Mucosa of descending colon (tissue), 3 donors: Measurements from ENCODE around the gene HOXA1. TPM values are rescaled to one million over a fixed set of nuclear protein-coding genes. Genes with fewer than 3 reads are reported as not detected.

ENCODE experiments used
- ATAC-seq: fragments of 200-7000 bp; cut with Tn5 transposase; one replicate; pipeline ENCODE4 v1.9.1; 2020; ENCODE audit warnings: mild to moderate bottlenecking, moderate library complexity
- DNase-seq, 3 donors: peaks; one replicate each; pipeline ENCODE4 v3.0.0-alpha.2; 2020
- H3K36me3 ChIP-seq: fragments of 200-600 bp; one replicate; pipeline ENCODE4 v1.8.0; 2021; ENCODE audit warnings: low read depth, mild to moderate bottlenecking
- H3K4me1 ChIP-seq: fragments of 200-600 bp; one replicate; pipeline ENCODE4 v1.8.0; 2021; ENCODE audit warnings: low read depth, mild to moderate bottlenecking
- H3K4me3 ChIP-seq: fragments of 200-600 bp; one replicate; pipeline ENCODE4 v1.8.0; 2021; ENCODE audit warnings: mild to moderate bottlenecking
- H3K9me3 ChIP-seq: fragments of 200-600 bp; one replicate; pipeline ENCODE4 v1.8.0; 2021; ENCODE audit warnings: mild to moderate bottlenecking
- intact Hi-C, 2 donors: fragments of 100-400 bp; cut with DNase I in 1 of 2; cut with micrococcal nuclease in 1 of 2; formaldehyde crosslinking; loops; one replicate each; pipeline versions ENCODE4 v1.11.0 to v1.11.1; 2022; cut with DNase I, micrococcal nuclease
- total RNA-seq, 3 donors: library from RNA; stranded (reverse); fragmentation: NEBNext Ultra II Directional in 2 of 3; extraction: Animal tissue kit (Norgen Biotek cat#: 25700) in 2 of 3; gene quantifications; one replicate each; pipeline versions ENCODE4 v1.2.1 to v1.2.4, GENCODE V29; 2021 to 2023
- TF ChIP-seq, protein P1 (sequence below): fragments of 200-600 bp; IDR thresholded peaks from one replicate; pipeline ENCODE4 v1.8.0; 2022; ENCODE audit warnings: antibody characterized with exemption, mild to moderate bottlenecking
- donor health status: DM: no; HTN: no; CAD: no; lungs with moderate emphysema.
- donor health status: DM: no; HTN: no; CAD: no.
- donor health status: DM: no; HTN: yes; CAD: no.

HOXA1 gene
- total RNA-seq, 3 donors from 2014 or later, result 1.5 to 2.7 (median 2.1) TPM

DNA sequence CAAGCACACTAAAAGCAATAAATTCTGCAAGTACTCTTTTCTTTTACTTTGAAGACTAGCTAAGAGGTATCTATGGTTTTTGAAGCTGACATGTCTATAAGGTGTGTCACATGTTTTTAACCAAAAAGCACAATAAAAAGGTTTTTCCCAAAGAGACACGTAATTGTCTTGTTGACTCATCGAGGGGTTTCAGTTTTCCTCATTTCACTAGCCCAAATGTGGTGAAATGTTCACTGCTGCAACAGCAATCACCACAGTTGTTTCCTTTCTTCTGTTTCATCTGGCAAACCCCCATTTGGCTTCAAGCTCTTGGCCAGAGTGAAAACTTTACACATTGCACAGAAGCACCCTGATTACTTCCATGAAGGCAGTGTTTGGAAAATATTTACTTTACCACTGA is 38.6 kb upstream of the HOXA1 start:
- H3K4me1 ChIP-seq, result peaks cover 54% of the 10 kb centered on the region
- DNase-seq, result peak in 1 of 3 donors; percentile 46

DNA sequence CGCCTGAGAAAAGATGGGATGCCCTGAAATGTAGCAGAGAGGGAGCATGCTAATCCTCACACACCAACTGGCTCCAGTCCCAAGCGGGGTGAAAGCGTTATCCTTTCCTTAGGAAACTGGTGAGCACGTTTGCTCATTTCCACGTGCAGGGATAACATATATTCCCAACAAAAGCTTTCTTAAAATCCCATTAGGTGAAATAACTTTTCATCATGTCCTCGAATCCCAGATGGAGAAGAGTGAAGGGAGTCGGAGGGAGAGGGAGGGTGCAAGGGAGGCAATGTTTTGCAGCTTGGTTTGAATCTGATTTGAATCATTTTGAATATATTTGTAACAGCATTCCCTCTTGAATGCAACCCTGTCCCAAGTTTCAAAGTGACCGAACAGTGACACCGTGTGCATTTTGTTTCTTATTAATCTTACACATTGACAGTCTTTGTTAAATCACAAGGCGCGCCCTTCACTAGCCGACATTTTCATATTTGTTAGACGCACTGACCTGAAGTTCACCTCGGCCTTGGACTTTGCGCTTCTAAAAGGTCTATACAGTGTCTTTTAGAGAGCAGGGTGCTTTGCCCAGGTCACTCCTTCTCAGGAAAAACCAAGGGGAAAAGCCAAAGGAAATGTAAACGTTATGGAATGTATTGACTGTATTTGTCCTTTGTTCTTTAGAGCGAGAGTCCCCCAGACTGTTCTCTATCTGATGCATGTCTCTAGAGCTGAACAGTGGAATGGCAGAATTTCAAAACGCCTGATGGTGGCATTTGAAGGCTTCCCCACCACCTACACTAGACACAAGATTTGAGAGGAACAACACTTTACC is 37.8 kb upstream of the HOXA1 start:
- H3K9me3 ChIP-seq, result no peaks in the 10 kb centered on the region
- DNase-seq (peak in 2 of 3 donors; percentile 39 to 68), ATAC-seq (no peak)
- no peak overlapping the region for H3K4me3 ChIP-seq
- TF ChIP-seq, protein P1, sequence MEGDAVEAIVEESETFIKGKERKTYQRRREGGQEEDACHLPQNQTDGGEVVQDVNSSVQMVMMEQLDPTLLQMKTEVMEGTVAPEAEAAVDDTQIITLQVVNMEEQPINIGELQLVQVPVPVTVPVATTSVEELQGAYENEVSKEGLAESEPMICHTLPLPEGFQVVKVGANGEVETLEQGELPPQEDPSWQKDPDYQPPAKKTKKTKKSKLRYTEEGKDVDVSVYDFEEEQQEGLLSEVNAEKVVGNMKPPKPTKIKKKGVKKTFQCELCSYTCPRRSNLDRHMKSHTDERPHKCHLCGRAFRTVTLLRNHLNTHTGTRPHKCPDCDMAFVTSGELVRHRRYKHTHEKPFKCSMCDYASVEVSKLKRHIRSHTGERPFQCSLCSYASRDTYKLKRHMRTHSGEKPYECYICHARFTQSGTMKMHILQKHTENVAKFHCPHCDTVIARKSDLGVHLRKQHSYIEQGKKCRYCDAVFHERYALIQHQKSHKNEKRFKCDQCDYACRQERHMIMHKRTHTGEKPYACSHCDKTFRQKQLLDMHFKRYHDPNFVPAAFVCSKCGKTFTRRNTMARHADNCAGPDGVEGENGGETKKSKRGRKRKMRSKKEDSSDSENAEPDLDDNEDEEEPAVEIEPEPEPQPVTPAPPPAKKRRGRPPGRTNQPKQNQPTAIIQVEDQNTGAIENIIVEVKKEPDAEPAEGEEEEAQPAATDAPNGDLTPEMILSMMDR, result no peak
- H3K4me1 ChIP-seq, result peaks cover 54% of the 10 kb centered on the region
- H3K36me3 ChIP-seq, result no peaks in the 10 kb centered on the region
- intact Hi-C loops, result no loop called here

More for the DNA sequence above, 38.6 kb upstream of the HOXA1 start:
- no peaks in the 10 kb centered on the region for H3K9me3 ChIP-seq
- TF ChIP-seq, protein P1, result no peak
- no peak overlapping the region for H3K4me3 ChIP-seq
- intact Hi-C loops, result no loop called here
- no peaks in the 10 kb centered on the region for H3K36me3 ChIP-seq
- no peak for ATAC-seq

DNA sequence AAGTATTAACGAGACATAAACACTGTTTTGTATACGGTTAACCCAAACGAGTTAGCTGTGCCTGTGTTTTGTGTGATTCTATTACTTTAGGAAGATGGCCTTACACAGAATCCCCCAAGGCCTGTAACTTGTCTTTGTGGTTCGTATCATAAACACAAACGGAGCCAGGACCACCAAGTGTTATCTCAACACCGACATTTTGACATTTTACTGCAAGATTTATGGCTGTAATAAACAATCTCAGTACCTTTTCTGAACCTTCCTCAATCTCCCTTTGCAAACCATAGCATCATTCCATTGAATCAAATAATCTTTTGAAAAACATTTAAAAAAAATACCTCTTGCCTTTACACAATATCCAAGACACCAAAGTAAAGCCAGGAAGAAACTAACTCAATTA is 37.2 kb upstream of the HOXA1 start:
- ATAC-seq, result no peak
- Histone ChIP-seq H3K4me1 (peaks cover 54% of the 10 kb centered on the region), H3K9me3 (no peaks in the 10 kb centered on the region), H3K36me3 (no peaks in the 10 kb centered on the region), H3K4me3 (no peak overlapping the region)
- DNase-seq, result peak in 1 of 3 donors; percentile 4
- TF ChIP-seq, protein P1, result no peak
- intact Hi-C loops, result no loop called here

DNA sequence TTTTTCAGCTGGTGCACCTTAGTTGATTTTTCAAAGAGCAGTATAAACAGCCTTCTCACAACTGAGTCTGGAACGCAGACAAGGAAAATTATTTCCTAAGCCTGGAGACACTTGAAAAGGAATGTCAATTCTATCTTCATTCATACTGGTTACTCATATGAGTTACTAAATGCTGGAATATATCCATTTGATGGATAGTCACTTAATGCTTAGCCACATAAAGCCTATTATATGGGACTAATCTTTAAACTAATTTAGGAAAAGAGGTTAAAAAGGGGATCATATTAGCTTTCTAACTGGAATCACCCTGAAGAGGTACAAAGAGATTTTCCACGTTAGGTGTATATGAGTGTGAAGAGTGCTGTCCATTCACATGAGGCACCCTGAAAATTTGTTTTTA is 36.4 kb upstream of the HOXA1 start:
- H3K36me3 ChIP-seq, result no peaks in the 10 kb centered on the region
- H3K4me3 ChIP-seq, result no peak overlapping the region
- H3K4me1 ChIP-seq, result peaks cover 57% of the 10 kb centered on the region
- no peaks in the 10 kb centered on the region for H3K9me3 ChIP-seq
- TF ChIP-seq, protein P1, result no peak
- intact Hi-C loops, result no loop called here
- ATAC-seq (no peak), DNase-seq (no peak)

DNA sequence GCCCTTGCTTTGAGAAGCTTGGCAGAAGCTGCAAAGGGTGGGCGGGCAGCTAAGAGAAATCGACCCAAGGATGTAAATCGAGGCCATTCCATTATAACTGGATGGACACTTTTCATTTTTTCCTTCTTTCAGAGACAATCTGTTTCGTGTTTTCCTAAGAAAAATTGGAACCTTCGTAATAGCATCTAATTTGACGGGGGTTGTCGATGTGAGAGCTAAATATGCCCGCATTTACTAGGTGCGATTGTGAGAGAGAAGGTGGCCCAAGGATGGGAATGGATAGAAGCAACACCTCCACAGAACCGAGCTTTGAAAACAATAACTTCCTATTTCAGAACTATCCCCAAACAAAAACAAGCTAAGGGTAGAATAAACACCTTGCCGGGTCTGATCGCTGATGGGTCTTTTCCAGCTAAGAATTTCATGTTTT is 35.6 kb upstream of the HOXA1 start:
- TF ChIP-seq, protein P1, result no peak
- Histone ChIP-seq H3K4me3 (peak overlapping the region; percentile 15), H3K4me1 (peaks cover 56% of the 10 kb centered on the region), H3K36me3 (no peaks in the 10 kb centered on the region), H3K9me3 (no peaks in the 10 kb centered on the region)
- intact Hi-C loops, result no loop called here
- ATAC-seq (no peak), DNase-seq (peak in 1 of 3 donors; percentile 4)
